Activated CD8-positive, alpha-beta T cell treated with anti-CD3 and anti-CD28 coated beads, Interleukin-2, amount 10 ng/mL, durations not matched to agents 7 days and 5 days (primary cell): ENCODE results near the gene INSIG1. TPM values are rescaled to one million over a fixed set of nuclear protein-coding genes. Genes with fewer than 3 reads are reported as not detected.
A peak's percentile ranks its signal among the peaks of the same experiment; 100 is the strongest.

Experiments
- ATAC-seq: fragments of 150-1000 bp; cut with Tn5 transposase; one replicate; pipeline ENCODE4 v1.10.0; 2021; ENCODE audit warnings: moderate library complexity
- CTCF ChIA-PET: fragments of 350-600 bp; sonication (Branson Sonifier 250); formaldehyde crosslinking; loops from one replicate; lab custom pipeline; 2021; ENCODE audit warnings: antibody characterized with exemption; lab: Charles Lee
- POLR2A ChIA-PET: fragments of 350-600 bp; sonication (Branson Sonifier 250); formaldehyde crosslinking; loops from one replicate; lab custom pipeline; 2021; ENCODE audit warnings: antibody characterized with exemption; lab: Charles Lee
- DNase-seq: peaks from one replicate; pipeline ENCODE4 v3.0.0-alpha.2; 2020
- H3K27ac Mint-ChIP-seq: one replicate; pipeline ENCODE4 v1.8.0; 2021; ENCODE audit warnings: mild to moderate bottlenecking, mixed read lengths
- H3K27me3 Mint-ChIP-seq: one replicate; pipeline ENCODE4 v1.8.0; 2021; ENCODE audit warnings: low read depth, mixed read lengths
- H3K36me3 Mint-ChIP-seq: one replicate; pipeline ENCODE4 v1.8.0; 2021; ENCODE audit warnings: low read depth, mixed read lengths
- H3K4me1 Mint-ChIP-seq: one replicate; pipeline ENCODE4 v1.8.0; 2021; ENCODE audit warnings: low read depth, mixed read lengths
- H3K4me3 Mint-ChIP-seq: one replicate; pipeline ENCODE4 v1.8.0; 2021; ENCODE audit warnings: mild to moderate bottlenecking, mixed read lengths
- H3K9me3 Mint-ChIP-seq: one replicate; pipeline ENCODE4 v1.8.0; 2022; ENCODE audit warnings: mixed read lengths; ENCODE audit not compliant: insufficient read depth
- total RNA-seq, 2 experiments: library from RNA; stranded (reverse); gene quantifications; one replicate each; pipeline ENCODE4 v1.2.3, GENCODE V29; 2021

INSIG1 gene
- total RNA-seq, 2 experiments from 2014 or later, result 83.9 to 89.1 TPM

DNA sequence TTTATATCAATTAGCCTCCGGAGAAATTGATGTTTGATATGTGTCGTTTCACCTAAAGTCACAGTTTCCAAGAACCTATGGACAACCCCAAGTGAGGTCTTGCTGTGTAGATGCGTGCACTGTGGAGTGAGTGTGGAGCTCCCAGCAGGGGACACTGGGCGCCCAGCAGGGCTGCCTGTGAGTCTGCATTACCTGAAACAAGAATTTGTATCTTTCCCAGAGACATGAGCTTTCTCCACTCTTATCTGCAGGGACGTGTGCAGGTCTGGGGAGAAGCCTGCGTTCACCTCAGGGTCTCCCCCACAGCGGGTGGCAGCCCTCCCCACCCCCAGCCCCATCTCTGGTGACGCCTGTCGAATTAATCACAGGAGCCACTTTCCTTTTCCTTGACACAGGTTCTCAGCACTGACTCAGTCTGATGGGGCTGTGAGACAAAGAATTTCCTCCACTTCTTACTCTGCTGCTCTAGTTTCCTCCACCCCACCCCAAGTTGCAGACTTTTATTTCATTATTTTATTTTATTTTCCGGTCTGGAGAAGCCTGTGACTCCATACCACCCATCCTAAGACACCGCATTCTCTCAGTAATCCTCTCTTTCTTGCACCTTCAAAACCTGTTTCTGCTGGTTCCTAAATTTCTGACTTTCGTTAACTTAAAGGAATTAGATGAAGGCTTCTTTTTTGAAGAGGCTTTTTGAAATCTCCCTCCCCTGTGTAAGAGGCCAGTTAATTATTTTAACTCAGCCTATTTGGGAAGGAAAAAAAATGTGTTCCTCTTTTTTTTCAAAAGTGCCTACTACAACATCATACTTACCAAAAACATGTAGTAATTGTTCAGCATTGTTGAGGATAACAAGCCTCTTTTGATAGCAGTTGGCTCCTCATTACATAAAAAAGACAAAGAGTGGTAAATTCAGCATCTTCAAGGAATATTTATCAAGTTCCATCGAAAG lies 17.0 kb upstream of the INSIG1 start:
- Mint-ChIP-seq H3K27me3 (peaks cover 23% of the 10 kb centered on the region), H3K9me3 (no peaks in the 10 kb centered on the region), H3K27ac (no peak overlapping the region), H3K36me3 (no peaks in the 10 kb centered on the region), H3K4me3 (no peak overlapping the region), H3K4me1 (peaks cover 31% of the 10 kb centered on the region)
- POLR2A ChIA-PET, result interaction anchor here (9.8 kb wide), 1 partner anchor 17 kb away, joined by 106 read pairs; the partner anchor contains the start of gene INSIG1
- DNase-seq (no peak), ATAC-seq (no peak)
- CTCF ChIA-PET, result interaction anchor here (1.3 kb wide), 1 partner anchor 18 kb away, joined by 3 read pairs; no protein-coding TSS in a partner anchor

DNA sequence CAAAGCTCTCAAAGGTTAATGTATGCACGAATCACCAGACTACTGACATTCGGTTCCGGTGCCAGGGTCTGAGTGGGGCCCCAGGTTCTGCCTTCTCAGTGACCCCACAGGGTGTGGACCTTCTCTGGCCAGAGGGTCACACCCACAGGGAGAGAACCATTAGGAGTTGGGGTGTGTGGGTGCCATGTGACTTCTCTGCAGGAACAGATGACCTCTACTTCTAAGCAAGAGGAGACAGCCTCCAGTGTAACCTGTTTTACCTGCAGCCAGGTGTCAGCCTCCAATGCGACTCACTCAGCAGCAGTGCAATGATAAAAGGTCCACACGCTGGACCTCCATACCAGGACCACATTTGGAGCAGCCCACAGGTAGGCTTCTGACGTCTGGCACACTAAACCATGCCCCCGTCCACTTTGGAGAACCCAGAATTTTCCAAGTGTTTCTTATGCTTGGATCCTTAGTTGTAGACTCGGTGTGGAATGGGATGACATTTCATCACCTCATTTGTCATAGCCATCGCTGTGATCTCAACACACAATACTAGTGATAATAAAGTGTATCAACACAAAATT lies 16.2 kb upstream of the INSIG1 start:
- ChIA-PET CTCF (interaction anchor here (0.8 to 1.3 kb wide), 2 partner anchors 17 kb away, joined by 3 read pairs; no protein-coding TSS in a partner anchor), POLR2A (interaction anchor here (9.8 kb wide), 1 partner anchor 16 kb away, joined by 106 read pairs; the partner anchor contains the start of gene INSIG1)
- H3K4me1 Mint-ChIP-seq, result peaks cover 38% of the 10 kb centered on the region
- no peaks in the 10 kb centered on the region for H3K36me3 Mint-ChIP-seq
- H3K4me3 Mint-ChIP-seq, result no peak overlapping the region
- peaks cover 21% of the 10 kb centered on the region for H3K27me3 Mint-ChIP-seq
- ATAC-seq (no peak), DNase-seq (no peak)
- no peak overlapping the region for H3K27ac Mint-ChIP-seq
- no peaks in the 10 kb centered on the region for H3K9me3 Mint-ChIP-seq

DNA sequence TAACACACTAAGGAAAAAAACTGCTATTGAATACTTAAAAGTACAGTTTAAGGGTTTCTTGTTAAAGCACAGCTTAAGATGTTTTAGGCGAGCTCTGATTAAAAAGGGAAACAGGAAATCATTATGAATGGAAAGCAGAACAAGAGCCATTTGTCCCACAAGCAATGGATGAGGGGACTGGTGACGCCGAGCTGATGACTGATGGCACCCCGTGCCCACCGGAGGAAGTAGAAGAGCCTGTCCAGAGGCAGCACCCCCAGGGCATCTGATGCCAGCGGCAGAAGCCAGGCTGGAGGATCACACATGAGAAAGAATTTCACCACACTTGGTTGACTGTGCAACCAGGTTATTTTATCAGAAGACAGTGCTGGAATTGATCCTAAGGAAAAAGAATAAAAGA lies 15.0 kb upstream of the INSIG1 start:
- POLR2A ChIA-PET, result interaction anchor here (1.1 to 9.8 kb wide), 2 partner anchors 15 to 77 kb away, joined by 3 to 106 read pairs; partner anchors contain the start of gene INSIG1
- no peak for ATAC-seq
- Mint-ChIP-seq H3K9me3 (no peaks in the 10 kb centered on the region), H3K4me1 (peaks cover 50% of the 10 kb centered on the region), H3K27me3 (peaks cover 21% of the 10 kb centered on the region), H3K36me3 (no peaks in the 10 kb centered on the region), H3K27ac (no peak overlapping the region), H3K4me3 (no peak overlapping the region)
- CTCF ChIA-PET, result interaction anchor here (0.8 to 1.3 kb wide), 2 partner anchors 16 to 62 kb away, joined by 3 to 5 read pairs; no protein-coding TSS in a partner anchor
- DNase-seq, result no peak

DNA sequence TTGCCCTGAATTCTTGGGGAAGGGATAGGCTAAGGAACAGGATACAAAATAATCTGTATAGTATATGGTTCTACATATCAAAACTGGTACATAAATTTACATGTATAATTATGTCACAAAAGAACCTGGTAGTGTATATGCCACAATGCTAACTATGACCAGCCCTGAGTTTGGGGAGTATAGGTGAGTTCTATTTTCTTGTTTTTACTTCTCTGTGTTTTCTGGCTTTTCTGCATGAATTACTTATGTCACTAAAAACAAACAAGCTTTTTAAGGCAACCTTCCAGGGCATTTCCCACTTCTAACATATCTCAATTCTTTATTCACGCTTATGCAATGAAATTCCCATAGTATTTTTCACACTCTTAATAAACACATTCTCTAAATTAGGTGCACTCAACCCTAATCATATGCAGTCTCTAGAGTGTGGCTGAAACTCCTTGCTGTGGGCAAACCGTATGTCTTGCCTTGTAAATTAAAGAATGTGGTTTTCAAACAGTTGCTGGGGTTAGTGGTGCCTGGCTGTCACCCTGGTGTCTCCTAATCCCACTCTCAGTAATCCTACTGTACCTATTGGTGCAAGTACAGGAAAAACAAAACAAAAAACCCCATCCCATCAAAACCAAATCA lies 14.0 kb upstream of the INSIG1 start:
- Mint-ChIP-seq H3K4me3 (no peak overlapping the region), H3K27me3 (peaks cover 17% of the 10 kb centered on the region), H3K4me1 (peaks cover 55% of the 10 kb centered on the region), H3K9me3 (no peaks in the 10 kb centered on the region), H3K36me3 (no peaks in the 10 kb centered on the region), H3K27ac (no peak overlapping the region)
- ChIA-PET POLR2A (interaction anchor here (9.8 kb wide), 1 partner anchor 14 kb away, joined by 106 read pairs; the partner anchor contains the start of gene INSIG1), CTCF (interaction anchor here (0.6 kb wide), 1 partner anchor 315 kb away, joined by 3 read pairs; no protein-coding TSS in a partner anchor)
- ATAC-seq (peak; percentile 64), DNase-seq (no peak)

DNA sequence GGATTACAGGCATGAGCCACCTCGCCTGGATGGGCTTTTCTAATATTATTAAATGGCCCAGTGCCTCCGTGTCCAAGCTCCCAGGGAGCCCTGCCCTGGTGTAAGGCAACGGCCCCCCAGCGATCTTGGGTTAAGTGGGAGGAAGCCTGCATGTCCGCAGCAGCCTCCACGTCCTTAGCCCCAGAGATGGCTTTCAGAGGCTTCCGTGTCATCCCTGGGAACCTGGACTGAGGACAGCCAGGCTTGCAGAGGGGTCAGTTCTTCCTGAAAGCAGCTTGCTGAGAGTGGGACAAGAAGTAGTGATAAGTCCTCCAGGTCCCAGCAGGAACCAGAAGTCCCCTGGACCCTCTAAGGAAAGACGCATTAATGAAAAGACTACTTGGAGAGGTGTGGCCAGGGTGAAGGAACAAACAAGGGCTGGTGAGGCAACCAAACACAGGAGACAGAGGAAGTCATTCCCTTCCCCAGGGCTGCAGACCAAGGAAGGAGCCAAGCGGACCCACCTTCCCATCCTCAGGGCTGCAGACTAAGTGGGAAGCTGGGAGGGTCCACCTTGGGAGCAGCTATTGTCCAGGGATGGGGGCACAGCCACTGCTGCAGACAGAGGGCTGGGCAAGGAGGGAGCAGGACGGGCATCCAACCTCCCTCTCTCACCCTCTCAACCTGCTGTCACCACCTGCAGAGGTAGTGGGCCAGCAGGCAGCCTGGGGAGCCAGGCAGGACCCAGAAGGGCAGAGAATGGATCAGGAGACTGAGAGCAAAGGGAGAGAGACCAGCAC lies 13.0 kb upstream of the INSIG1 start:
- H3K9me3 Mint-ChIP-seq, result no peaks in the 10 kb centered on the region
- peaks cover 55% of the 10 kb centered on the region for H3K4me1 Mint-ChIP-seq
- H3K27me3 Mint-ChIP-seq, result peaks cover 17% of the 10 kb centered on the region
- H3K36me3 Mint-ChIP-seq, result no peaks in the 10 kb centered on the region
- no peak for DNase-seq
- CTCF ChIA-PET, result no interaction called here
- no peak overlapping the region for H3K4me3 Mint-ChIP-seq
- ATAC-seq, result no peak
- no peak overlapping the region for H3K27ac Mint-ChIP-seq
- POLR2A ChIA-PET, result interaction anchor here (9.8 kb wide), 1 partner anchor 13 kb away, joined by 106 read pairs; the partner anchor contains the start of gene INSIG1

DNA sequence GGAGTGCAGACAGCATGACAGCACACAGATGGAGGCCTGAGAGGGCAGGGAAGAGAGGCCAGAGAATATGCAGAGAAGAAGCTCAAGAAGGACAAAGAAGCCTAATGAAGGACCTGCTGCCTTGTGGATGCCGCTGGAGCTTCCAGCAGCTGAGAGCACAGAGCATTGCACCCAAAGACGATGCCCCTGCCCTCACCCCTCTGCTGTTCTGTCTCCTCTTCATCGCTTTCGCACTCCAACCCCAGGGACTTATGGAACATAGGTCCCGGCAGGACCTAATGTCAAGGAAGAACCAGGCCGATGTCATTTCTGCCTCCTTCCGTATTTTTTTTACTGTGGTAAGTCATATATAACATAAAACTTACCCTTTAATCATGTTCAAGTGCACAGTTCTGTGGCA lies 12.3 kb upstream of the INSIG1 start:
- Mint-ChIP-seq H3K9me3 (no peaks in the 10 kb centered on the region), H3K27me3 (peaks cover 14% of the 10 kb centered on the region), H3K4me1 (peaks cover 55% of the 10 kb centered on the region), H3K36me3 (no peaks in the 10 kb centered on the region), H3K4me3 (no peak overlapping the region), H3K27ac (no peak overlapping the region)
- ChIA-PET CTCF (no interaction called here), POLR2A (interaction anchor here (9.8 kb wide), 1 partner anchor 12 kb away, joined by 106 read pairs; the partner anchor contains the start of gene INSIG1)
- DNase-seq (no peak), ATAC-seq (no peak)

DNA sequence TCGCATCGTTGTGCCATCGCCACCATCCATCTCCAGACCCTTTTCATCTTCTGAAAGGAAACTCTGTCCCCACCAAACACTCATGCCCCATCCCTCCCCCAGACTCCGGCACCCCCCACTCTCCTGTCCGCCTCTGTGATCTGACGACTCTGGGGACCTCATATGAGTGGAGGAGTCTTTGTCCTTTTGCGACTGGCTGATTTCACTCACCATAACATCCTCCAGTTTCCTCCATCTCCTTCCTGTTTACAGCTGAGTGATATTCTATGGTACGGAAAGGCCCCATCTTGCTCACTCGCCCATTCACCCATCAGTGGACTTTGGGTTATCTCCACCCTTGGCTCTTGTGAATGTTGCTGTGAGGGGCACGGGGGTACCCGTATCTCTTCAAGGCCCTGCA lies 11.8 kb upstream of the INSIG1 start:
- CTCF ChIA-PET, result no interaction called here
- H3K9me3 Mint-ChIP-seq, result no peaks in the 10 kb centered on the region
- POLR2A ChIA-PET, result interaction anchor here (9.8 kb wide), 1 partner anchor 12 kb away, joined by 106 read pairs; the partner anchor contains the start of gene INSIG1

DNA sequence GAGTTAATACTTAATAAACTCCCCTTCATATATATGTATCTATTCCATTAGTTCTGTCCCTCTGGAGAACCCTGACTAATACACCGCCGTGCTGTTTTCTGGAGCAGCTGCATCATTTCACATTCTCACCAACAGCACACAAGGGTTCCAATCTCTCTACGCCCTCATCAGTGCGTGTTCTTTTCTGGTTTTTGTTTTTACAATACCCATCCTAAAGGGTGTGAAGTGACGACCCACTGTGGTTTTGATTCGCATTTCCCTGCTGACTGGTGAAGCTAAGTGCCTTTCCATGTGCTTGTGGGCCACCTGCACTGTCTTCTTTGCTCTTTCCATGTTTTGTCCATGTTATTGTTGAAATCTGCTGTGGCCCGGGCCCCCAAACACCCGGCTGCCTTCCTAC lies 11.0 kb upstream of the INSIG1 start:
- peaks cover 10% of the 10 kb centered on the region for H3K27me3 Mint-ChIP-seq
- CTCF ChIA-PET, result no interaction called here
- DNase-seq (no peak), ATAC-seq (no peak)
- no peak overlapping the region for H3K4me3 Mint-ChIP-seq
- no peaks in the 10 kb centered on the region for H3K36me3 Mint-ChIP-seq
- H3K9me3 Mint-ChIP-seq, result no peaks in the 10 kb centered on the region
- POLR2A ChIA-PET, result interaction anchor here (9.8 kb wide), 1 partner anchor 11 kb away, joined by 106 read pairs; the partner anchor contains the start of gene INSIG1
- peaks cover 64% of the 10 kb centered on the region for H3K4me1 Mint-ChIP-seq
- peak overlapping the region; percentile 48 for H3K27ac Mint-ChIP-seq

More for the DNA sequence above, 11.8 kb upstream of the INSIG1 start:
- H3K4me1 Mint-ChIP-seq, result peaks cover 55% of the 10 kb centered on the region
- no peaks in the 10 kb centered on the region for H3K36me3 Mint-ChIP-seq
- no peak overlapping the region for H3K4me3 Mint-ChIP-seq
- DNase-seq (no peak), ATAC-seq (no peak)
- peaks cover 11% of the 10 kb centered on the region for H3K27me3 Mint-ChIP-seq
- no peak overlapping the region for H3K27ac Mint-ChIP-seq

DNA sequence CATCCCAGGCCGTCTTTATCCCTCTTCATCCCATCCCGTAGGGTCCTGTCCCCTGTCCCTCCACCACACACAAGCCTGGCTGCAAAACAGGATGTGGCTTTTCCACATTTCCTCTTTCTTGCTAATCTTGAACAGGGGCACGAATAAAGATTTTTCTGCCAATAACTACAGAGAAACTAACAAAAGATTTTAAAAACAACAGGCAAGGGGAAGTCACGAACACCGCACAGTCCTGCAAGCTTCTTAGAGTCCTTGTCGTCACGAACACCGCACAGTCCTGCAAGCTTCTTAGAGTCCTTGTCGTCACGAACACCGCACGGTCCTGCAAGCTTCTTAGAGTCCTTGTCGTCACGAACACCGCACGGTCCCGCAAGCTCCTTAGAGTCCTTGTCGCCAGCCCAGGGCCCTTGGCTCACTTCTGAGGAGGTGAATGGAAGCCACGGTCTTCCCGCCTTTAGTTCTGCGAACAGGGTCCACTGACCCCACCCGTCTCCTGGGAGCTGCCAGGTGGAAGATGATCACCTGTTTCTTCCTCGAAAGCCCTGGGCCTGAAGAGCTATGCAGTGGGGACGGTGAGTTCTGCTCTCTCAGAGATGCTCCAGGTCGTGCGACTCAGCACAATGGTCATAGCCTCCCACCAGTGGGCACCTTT lies 10.3 kb upstream of the INSIG1 start:
- Mint-ChIP-seq H3K4me1 (peaks cover 64% of the 10 kb centered on the region), H3K27me3 (peaks cover 9% of the 10 kb centered on the region), H3K27ac (no peak overlapping the region), H3K36me3 (no peaks in the 10 kb centered on the region), H3K9me3 (no peaks in the 10 kb centered on the region), H3K4me3 (no peak overlapping the region)
- DNase-seq, result no peak
- no peak for ATAC-seq
- CTCF ChIA-PET, result no interaction called here
- POLR2A ChIA-PET, result interaction anchor here (9.8 kb wide), 1 partner anchor 10 kb away, joined by 106 read pairs; the partner anchor contains the start of gene INSIG1

DNA sequence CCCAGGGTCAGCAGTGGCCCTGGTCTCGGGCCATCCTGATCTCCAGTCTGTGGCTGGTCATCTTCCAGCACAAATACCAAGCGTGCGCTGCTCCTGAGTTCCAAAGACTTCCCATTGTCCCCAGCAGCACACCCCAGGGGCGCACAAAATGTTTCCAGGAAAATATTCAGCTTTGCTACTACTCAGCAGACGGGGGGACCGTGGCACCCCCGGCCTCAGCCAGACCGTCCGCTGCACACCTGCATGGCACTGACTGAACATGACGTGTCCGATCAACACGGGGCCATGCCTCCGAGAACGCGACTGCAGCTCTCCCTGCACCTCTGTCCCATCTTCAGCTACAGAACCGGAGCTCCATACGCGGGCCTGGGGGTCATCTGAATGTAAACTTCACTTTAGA lies 9.6 kb upstream of the INSIG1 start:
- Mint-ChIP-seq H3K4me1 (peaks cover 64% of the 10 kb centered on the region), H3K27ac (no peak overlapping the region), H3K9me3 (no peaks in the 10 kb centered on the region), H3K27me3 (peaks cover 9% of the 10 kb centered on the region), H3K4me3 (no peak overlapping the region), H3K36me3 (no peaks in the 10 kb centered on the region)
- DNase-seq (no peak), ATAC-seq (no peak)
- ChIA-PET POLR2A (interaction anchor here (9.8 kb wide), 1 partner anchor 10 kb away, joined by 106 read pairs; the partner anchor contains the start of gene INSIG1), CTCF (no interaction called here)
